Prostate gland (tissue), 2 donors: ENCODE data around the gene EIF1B. TPM values are rescaled to one million over a fixed set of nuclear protein-coding genes. Genes with fewer than 3 reads are reported as not detected.

Experiments used
- DNase-seq: peaks from one replicate; pipeline ENCODE4 v3.0.0-alpha.2; 2019; ENCODE audit warnings: low spot score
- H3K27ac ChIP-seq, 2 donors: fragments of 200-600 bp; sonication (generic); 2 replicates each; pipeline ENCODE4 v1.5.1; 2017 to 2019
- H3K27me3 ChIP-seq: fragments of 200-600 bp; sonication (generic); replicated peaks from 2 replicates; pipeline ENCODE4 v1.5.1; 2019; ENCODE audit not compliant: insufficient read depth
- H3K36me3 ChIP-seq, 2 donors: fragments of 200-600 bp; sonication (generic); 1 replicate in 1 of 2; 2 replicates in 1 of 2; pipeline versions ENCODE4 v1.5.1 to v1.8.1; 2017 to 2019
- H3K4me1 ChIP-seq: fragments of 200-600 bp; sonication (generic); replicated peaks from 2 replicates; pipeline ENCODE4 v1.5.1; 2019
- H3K4me3 ChIP-seq, 2 donors: fragments of 200-600 bp; sonication (generic); 2 replicates each; pipeline ENCODE4 v1.5.1; 2017 to 2019
- H3K9me3 ChIP-seq: fragments of 200-600 bp; sonication (generic); 2 replicates; pipeline ENCODE4 v1.5.1; 2017
- CTCF ChIP-seq, 4 experiments: fragments of 200-600 bp in 2 of 4; fragments of 450-650 bp in 2 of 4; sonication (generic) in 2 of 4; IDR thresholded peaks; 1 replicate in 3 of 4; 2 replicates in 1 of 4; pipeline ENCODE4 v1.5.1; 2016 to 2019; ENCODE audit warnings: antibody characterized with exemption in 4 of 4, mild to moderate bottlenecking in 2 of 4, moderate library complexity in 2 of 4
- POLR2A ChIP-seq: fragments of 450-650 bp; IDR thresholded peaks from one replicate; pipeline ENCODE4 v1.6.1; 2016; ENCODE audit warnings: antibody characterized with exemption, mild to moderate bottlenecking
- POLR2AphosphoS5 ChIP-seq: sonication (generic); formaldehyde crosslinking; IDR thresholded peaks from one replicate; pipeline ENCODE4 v1.6.1; 2017; ENCODE audit warnings: antibody characterized with exemption
- WGBS: methylation state at CpG from one replicate; pipeline ENCODE4 v1.1.5; 2018; 5-methylcytosine and 5-hydroxymethylcytosine counted together
- intact Hi-C: fragments of 100-400 bp; cut with DNase I; formaldehyde crosslinking; loops from one replicate; pipeline ENCODE4 v1.14.2; 2022
- total RNA-seq, 2 donors: library from RNA; depleted of rRNA; stranded (reverse); fragments of >200 nt; gene quantifications; one replicate each; pipeline ENCODE4 v1.1.0, GENCODE V29; 2016

EIF1B gene
- total RNA-seq, 2 donors from 2014 or later: 26.5 to 29.4 TPM

GRCh38 chr3:40332684-40333083, 23.2 kb downstream of the EIF1B start:
- no peak for DNase-seq
- H3K4me1 ChIP-seq: no peaks in the 10 kb centered on the region
- no peak for TF ChIP-seq CTCF (IDR thresholded peaks at IDR 0.05)
- no peak for TF ChIP-seq POLR2AphosphoS5
- TF ChIP-seq POLR2A: no peak
- no peak overlapping the region for H3K4me3 ChIP-seq
- H3K9me3 ChIP-seq: no peaks in the 10 kb centered on the region
- H3K36me3 ChIP-seq: no peaks in the 10 kb centered on the region
- 86% methylated on average over 10 of the region's 10 CpGs for WGBS
- H3K27me3 ChIP-seq: no peaks in the 10 kb centered on the region
- intact Hi-C loops: no loop called here
- H3K27ac ChIP-seq: no peak overlapping the region

- 90% methylated on average over 4 of the region's 4 CpGs for WGBS
- Histone ChIP-seq H3K27me3 (no peaks in the 10 kb centered on the region), H3K9me3 (no peaks in the 10 kb centered on the region), H3K4me1 (no peaks in the 10 kb centered on the region), H3K27ac (no peak overlapping the region), H3K4me3 (no peak overlapping the region), H3K36me3 (no peaks in the 10 kb centered on the region)
- TF ChIP-seq POLR2A (no peak), POLR2AphosphoS5 (no peak), CTCF (IDR thresholded peaks at IDR 0.05) (no peak)
- DNase-seq: no peak
- intact Hi-C loops: no loop called here
Measured at GRCh38 chr3:40333416-40333815, 23.9 kb downstream of the EIF1B start.

GRCh38 chr3:40333852-40334251, 24.3 kb downstream of the EIF1B start:
- no peak for DNase-seq
- 88% methylated on average over 4 of the region's 4 CpGs for WGBS
- Histone ChIP-seq H3K9me3 (no peaks in the 10 kb centered on the region), H3K27ac (no peak overlapping the region), H3K36me3 (no peaks in the 10 kb centered on the region), H3K27me3 (no peaks in the 10 kb centered on the region), H3K4me1 (no peaks in the 10 kb centered on the region), H3K4me3 (no peak overlapping the region)
- intact Hi-C loops: no loop called here
- TF ChIP-seq POLR2AphosphoS5 (no peak), CTCF (IDR thresholded peaks at IDR 0.05) (no peak), POLR2A (no peak)

GRCh38 chr3:40336101-40336500, 26.6 kb downstream of the EIF1B start:
- 91% methylated on average over 1 of the region's 1 CpG for WGBS
- no peaks in the 10 kb centered on the region for H3K36me3 ChIP-seq
- H3K4me3 ChIP-seq: no peak overlapping the region
- H3K9me3 ChIP-seq: no peaks in the 10 kb centered on the region
- DNase-seq: no peak
- H3K27me3 ChIP-seq: no peaks in the 10 kb centered on the region
- H3K4me1 ChIP-seq: no peaks in the 10 kb centered on the region
- H3K27ac ChIP-seq: no peak overlapping the region
- intact Hi-C loops: no loop called here
- TF ChIP-seq CTCF (IDR thresholded peaks at IDR 0.05) (no peak), POLR2A (no peak), POLR2AphosphoS5 (no peak)

- Histone ChIP-seq H3K27ac (no peak overlapping the region), H3K9me3 (no peaks in the 10 kb centered on the region), H3K4me3 (no peak overlapping the region), H3K4me1 (no peaks in the 10 kb centered on the region), H3K27me3 (no peaks in the 10 kb centered on the region), H3K36me3 (no peaks in the 10 kb centered on the region)
- TF ChIP-seq CTCF (IDR thresholded peaks at IDR 0.05): no peak
- no peak for TF ChIP-seq POLR2AphosphoS5
- TF ChIP-seq POLR2A: no peak
- intact Hi-C loops: no loop called here
- no peak for DNase-seq
- 88% methylated on average over 4 of the region's 4 CpGs for WGBS
Measured at GRCh38 chr3:40336511-40337135, 27.1 kb downstream of the EIF1B start.
